T1000 (cell line): Measurements from ENCODE around the gene RPS16.
A peak's percentile ranks its signal among the peaks of the same experiment; 100 is the strongest.

Experiments used
- DNase-seq: peaks from one replicate; lab custom pipeline; 2025; ENCODE audit warnings: mixed read lengths; lab: John Stamatoyannopoulos, UW

RPS16 gene

DNA sequence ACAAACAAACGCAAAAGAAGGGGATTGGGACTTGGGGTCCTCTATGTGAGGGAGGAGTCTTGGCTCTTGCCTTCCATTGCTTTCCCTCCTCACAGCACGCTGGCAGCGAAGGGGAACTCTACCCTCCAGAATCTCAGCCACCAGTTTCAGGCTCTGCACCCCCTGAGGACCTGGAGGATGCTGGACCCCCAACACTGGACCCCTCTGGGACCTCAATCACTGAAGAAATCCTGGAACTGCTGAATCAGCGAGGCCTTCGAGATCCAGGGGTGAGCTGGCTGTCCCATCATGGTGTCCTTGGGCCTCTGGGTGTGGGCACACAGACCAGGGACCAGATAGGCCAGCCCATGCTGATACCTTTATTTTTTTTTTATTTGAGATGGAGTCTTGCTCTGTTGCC is 13.7 kb downstream of the RPS16 start:
- DNase-seq = no peak

DNA sequence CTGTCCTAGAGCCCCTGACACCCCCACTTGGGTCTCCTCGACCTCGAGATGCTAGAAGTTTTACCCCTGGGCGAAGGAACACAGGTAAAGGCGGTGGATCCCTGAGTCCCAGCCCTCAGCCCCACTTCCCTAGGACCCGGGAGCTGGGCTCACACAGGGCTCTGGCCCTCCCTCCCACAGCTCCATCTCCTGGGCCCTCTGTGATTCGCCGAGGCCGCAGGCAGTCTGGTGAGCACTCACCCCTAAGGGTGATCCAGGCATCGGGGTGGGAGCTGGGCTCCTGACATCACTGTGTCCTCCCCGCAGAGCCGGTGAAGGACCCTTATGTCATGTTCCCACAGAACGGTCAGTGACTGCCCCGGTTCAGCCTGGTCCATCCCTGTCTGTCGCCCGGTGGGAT is 15.0 kb downstream of the RPS16 start:
- DNase-seq = no peak

DNA sequence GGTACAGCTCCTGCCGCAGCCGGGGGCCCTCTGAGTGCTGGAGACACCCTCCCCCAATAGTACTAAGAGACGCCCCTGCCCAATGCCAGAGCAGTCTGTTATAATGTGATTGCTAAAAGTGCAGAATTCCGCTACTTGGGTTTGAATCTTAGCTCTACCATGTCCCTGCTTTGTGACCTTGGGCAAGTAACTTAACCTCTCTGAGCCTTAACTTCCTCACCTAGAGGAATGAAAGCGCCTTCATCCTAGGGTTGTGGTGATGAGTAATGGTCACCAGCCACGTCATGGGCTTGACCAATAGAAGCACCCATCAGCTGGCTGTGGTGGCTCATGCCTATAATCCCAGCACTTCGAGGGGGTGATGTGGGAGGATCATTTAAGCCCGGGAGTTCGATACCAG is 16.7 kb downstream of the RPS16 start:
- DNase-seq = no peak

DNA sequence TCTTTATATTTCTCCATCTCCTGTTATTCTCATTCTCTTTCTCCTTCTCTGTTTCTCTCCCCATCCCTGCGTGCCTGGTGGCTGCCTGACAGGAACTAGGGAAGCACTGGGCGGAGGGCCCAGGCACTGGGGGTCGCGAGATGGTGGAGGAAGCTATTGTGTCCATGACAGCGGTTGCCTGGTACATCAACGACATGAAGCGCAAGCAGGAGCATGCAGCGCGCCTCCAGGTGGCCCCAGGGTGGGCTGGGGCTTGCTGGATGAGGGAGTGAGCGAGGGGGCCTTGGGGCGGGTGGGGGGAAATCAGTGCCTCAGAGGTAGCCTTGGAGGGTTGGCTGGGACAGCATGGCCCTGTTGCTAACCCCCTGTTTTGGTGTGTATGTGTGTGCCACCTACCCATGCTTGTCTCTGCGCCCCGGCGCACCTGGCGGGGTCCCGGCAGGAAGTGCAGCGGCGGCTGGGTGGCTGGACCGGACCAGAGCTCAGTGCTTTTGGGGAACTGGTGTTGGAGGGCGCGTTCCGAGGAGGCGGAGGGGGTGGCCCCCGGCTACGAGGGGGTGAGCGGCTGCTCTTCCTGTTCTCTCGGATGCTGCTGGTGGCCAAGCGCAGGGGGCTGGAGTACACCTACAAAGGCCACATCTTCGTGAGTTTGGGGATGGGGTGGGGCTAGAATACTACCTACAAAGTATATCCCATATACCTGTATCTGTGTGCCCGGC is 18.1 kb downstream of the RPS16 start:
- DNase-seq = no peak

DNA sequence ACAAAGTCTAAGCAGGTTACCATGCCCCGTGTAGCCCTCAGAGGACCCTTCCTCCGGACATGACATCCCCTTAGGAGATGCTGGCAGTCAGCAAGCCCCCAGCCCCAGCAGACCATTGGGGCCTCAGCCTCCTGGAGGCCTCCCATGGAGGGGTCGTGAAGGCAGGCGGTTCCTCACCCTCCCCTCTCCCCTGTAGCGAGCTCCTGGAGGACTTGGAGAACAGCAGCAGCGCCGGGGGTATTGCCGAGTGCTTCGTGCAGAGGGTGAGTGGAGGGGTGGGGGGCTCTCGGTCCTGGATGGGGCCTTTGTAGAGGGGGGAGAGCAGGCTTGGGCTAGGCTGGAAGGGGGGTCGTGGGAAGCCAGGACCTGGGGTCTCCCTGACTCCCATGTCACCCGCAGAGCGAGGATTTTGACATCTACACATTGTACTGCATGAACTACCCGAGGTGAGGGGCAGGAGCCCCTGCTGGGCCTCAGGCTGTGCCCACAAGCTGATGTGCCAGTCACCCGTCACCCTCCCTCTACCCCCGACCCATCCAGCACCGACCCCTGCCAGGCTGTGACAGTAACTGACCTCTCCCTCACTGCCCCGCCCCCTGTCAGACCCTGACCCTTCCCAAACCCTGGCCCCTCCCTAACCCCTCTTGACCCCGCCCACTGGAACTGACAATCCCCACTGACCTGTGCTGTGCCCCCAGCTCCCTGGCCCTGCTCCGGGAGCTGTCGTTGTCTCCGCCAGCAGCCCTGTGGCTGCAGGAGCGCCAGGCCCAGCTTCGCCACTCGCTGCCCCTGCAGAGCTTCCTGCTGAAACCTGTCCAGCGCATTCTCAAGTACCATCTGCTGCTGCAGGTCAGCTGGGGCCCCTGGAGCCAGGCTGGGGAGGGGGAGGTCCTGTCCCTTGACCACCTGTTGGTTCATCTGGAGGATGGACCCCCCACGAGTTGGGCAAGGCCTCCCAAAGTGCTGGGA is 19.3 kb downstream of the RPS16 start:
- DNase-seq = no peak

DNA sequence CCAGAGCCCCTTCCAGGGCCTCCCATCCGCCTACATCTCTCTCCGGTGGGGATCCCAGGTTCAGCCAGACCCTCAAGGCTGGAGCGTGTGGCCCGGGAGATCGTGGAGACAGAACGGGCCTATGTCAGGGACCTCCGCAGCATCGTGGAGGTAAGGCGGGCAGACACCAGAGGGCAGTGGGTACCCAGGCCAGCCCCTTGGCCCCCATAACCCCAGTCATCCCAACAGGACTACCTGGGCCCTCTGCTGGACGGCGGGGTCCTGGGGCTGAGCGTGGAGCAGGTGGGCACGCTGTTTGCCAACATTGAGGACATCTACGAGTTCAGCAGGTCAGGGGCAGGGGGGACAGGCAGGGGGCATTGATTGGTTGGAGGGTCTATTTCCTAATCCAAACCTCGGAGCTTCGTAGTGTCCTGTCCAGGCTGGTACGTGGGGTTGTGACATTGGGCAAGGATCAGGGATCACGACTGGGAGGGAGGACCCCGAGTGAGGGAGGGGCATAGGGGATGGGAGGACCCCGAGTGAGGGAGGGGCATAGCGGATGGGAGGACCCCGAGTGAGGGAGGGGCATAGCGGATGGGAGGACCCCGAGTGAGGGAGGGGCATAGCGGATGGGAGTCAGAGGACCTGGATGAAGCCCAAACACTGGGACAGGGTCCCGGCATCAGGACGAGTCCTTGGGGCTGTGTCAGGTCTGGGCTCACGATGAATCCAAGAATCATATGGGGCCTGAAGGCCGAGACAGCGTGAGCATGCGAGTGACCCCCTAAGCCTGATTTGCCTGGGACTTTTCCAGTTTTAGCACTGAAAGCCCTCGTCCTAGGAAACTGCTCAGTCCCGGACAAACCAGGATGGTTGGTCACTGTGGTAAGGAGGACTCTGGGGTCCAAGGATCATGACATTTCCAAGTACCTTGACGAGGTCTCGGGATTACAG is 20.4 kb downstream of the RPS16 start:
- no peak for DNase-seq

DNA sequence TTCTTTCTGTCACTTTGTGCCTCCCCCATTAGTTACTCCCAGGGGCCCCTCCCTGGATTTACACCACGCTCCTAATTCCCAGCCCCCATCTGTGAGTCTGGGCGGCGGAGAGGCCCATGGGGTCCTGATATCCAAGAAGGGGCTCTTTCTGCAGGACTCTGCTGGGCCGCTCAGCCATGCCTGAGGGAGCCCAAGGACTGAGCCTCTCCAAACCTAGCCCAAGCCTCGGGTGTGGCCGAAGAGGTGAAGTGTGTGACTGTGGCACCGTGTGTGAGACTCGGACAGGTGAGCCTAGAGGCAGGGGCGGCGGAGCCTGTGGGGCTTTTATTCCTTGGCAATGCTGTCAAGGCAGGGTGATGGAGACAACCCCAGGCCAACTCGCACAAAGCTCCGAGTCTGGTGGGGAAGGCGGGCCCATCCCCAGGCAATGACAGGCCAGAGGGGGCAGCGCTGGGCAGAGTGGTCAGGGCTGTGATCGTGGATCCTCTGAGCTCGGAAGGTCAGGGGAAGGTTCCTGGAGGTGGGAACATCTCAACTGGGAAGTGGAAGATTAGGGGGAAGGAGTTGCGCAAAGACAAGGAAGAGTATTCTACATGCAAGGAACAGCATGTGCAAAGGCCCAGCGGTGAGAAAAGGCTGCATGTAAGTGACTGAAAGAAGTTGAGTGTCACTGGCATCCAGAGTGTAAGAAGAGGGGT is 21.7 kb downstream of the RPS16 start:
- DNase-seq = no peak

DNA sequence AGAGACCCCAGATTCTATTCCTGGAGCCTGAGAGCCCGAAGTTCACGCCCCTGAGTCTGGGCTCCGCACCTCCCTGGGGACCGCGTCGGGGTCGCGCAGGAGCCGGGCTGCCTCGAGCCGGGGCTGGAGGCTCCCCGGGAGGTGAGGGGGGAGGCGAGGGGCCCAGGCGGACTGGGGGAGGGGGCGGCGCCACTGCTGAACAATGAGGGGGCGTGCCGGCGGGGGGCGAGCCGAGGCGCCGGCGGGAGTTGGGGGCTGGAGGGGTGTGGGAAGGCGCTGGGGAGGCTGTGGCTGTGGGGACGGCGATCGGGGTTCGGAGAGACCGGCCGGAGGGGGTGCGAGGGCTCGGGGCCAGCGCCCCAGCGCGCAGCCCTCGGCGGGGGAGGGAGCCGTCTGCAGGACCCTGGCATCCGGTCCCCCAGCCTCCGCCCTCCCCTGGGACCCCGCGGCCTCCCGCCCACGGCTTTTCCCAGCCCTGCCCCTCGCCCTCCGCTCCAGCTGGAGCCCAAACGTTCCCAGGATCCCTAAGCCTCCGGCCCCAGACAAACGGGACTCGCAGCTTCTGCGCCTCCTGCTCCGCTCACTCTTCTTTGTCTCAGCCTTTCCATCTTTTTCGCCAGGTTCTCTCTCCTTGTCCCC is 22.4 kb downstream of the RPS16 start:
- peak; percentile 46 for DNase-seq

DNA sequence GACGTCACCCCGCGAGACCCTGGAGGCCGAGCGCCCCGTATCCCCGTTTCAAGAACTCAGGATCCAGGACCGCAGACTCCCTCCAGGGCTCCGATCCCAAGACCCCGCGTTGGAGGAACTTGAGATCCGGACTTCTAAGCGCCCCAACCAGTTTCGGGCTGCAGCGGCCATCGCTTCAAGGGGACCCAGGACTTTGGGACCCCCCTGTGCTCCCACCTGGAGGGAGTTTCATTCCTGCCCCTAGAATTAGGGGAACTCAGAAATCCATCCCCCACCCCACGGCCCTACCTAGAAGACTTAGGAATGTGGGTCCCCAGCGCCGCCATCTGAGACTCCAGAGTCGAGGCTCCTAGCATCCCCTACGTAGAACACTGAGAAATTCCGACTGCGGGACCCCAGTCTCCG is 22.9 kb downstream of the RPS16 start:
- no peak for DNase-seq

DNA sequence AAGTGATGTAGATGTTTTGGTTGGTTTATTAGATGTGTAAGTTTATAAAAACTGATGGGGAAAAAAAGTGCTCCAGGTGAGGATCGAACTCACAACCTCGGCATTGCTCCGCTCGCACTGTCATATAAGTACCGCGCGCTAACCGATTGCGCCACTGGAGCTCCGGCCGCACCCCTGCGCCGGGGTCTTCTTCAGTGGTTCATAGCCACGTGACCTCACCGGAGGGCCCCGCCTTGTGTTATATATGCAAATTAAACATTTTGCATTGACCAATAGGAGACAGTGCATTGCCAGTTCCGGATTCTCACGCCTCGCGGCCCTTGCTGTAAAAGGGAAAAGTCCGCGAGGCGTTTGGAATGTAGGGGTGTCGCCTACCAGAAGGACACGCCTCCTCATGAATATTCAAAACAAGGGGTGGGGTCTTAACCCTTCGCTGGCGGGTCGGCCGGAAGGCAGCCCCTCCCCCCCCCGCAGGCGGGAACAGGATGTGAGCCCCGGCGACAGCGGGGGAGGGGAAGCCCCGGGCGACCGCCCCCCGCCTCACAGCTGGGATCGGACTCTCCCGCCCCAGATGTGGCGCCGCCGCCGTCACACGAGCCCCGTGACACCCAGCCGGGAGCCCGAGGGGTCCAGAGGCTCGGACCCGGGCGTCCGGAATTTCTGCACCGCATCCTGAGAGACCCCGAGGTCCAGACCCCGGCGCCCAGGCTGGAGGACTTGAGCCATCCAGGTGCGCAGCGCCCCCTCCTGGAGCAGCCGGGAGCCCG is 23.5 kb downstream of the RPS16 start, which contains the start of gene PLEKHG2:
TSS of gene PLEKHG2 (plus strand) at position 570 of the 767 bp plus-strand sequence. CDS start 1,418 bp downstream, outside the sequence.
- peak; percentile 98 for DNase-seq

DNA sequence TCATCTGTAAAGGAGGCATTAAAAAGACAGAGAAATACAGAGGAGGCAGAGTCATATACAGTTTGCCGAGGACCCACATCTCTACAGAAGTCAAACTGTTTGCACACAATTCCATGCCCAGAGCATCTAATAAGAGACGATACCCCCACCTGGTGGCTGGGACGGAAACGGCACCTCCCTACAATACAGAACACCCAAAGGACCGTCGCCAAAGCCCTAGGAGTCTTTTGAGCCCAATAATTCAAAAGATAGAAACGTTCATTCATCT is 24.0 kb downstream of the RPS16 start:
- DNase-seq = peak; percentile 91

DNA sequence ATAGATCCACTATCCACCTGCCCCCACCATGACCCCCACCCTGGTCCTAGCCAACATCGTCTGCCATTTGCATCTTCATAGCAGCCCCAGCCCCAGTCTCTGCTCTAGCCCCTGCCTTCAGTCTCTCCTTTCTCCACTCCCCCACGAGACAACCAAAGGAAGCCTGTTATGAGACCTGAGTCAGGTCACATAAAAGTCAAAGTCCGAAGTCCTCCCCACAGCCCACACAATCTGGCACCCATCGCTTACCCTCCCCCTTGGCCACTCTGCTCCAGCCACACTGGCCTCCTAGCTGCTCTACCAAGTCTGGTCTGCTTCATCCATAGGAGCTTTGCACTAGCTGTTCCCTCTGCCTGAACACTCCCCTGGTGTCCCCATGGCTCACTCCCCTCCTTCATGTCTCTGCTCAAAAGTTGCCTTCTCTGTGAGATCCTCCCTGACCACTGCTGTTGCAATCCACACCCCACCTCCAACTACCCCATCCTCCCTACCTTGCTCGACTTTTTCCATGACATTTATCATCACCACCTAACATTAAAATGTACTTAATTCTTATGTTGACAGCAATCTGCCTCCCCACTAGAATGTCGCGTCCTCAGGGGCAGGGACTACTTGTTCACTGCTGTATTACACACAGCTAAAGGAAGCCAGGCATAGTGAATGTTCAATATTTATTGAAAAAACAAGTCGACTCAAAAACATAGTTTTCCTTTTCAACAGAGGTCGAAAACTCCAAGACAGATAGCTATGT is 24.5 kb downstream of the RPS16 start:
- no peak for DNase-seq

DNA sequence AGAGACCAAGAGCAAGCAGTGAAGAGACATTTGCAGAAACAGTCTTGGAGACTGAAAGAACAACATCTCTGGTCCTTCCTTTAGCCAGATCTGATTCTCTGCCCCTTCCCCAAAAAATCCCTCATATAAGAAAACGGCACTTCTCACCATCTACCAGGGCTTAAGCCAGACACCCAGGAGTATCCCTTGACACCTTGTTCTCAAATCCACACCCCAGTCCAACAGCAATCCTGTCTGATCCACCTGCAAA is 25.0 kb downstream of the RPS16 start:
- DNase-seq = no peak

DNA sequence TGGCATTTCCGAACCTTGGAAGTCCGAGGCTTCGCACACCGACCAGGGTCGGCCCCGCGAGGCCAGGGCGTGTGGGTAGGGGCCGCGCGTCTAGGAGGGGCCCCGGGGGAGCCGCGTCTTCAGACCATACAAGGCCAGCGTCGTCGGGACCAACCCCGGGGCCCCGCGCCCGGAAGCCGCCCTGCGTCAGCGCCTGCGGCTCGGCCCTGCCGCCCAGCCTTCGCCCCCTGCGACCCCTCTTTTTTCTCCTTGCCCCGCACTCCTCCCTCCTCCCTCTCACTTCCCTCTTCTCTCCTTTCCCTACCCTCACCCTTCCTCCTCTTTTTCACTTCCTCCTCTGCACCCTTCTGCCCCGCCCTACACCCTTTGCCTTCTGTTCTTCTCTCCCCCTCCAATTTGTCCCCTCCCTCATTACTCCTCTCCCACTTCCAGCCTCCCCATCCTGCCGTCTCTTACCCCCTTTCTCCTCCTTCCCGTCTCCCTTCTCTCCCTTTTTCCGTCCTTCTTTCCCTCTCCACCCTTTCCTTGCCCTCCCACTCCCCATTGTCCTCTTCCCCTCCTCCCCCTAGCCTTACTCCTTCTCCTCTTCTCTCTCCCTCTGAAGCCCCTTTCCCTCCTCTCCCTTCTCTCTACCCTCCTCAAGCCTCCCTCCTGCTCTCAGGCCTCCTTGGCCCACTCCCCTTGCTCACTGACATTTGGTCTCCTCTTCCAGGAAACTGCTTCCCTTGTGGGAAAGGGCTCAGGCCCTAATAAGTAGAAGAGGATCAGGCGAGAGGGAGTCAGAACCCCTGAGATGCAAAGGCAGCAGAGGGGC is 25.5 kb downstream of the RPS16 start:
- peak; percentile 31 for DNase-seq

DNA sequence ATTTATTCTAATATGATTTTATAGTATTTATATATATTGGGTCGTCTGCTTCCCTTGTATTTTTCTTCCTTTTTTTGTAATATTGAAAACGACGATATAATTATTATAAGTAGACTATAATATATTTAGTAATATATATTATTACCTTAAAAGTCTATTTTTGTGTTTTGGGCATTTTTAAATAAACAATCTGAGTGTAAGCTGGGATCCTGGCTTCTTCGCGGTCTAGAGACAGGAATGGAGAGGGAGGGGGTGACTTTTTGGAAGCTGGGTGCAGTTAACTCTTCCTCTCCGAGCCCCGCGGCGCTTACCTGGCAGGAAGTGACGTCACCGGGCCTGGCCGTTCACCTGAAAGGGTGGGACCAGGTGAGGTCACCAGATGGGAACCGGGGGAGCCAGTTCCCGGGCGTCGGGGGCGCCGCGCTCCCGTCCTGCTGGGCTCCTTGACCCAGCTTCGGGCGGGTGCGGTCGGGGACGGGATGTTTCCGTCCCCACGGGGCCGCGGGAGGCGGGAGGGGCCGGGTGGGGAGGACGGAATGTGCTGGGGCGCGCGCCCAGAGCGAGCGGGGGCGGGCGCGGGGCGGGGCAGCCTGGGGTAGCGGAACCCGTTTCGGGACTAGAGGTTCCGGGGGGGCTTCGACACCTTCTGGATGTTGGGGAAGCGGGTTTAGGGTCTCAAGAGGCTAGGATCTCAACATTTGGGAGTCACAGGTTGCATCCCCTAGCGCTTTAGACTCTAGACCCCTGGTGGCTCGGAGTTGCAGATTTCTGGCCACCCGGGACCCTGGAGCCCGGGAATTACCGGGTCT is 26.3 kb downstream of the RPS16 start:
- DNase-seq = peak; percentile 33

DNA sequence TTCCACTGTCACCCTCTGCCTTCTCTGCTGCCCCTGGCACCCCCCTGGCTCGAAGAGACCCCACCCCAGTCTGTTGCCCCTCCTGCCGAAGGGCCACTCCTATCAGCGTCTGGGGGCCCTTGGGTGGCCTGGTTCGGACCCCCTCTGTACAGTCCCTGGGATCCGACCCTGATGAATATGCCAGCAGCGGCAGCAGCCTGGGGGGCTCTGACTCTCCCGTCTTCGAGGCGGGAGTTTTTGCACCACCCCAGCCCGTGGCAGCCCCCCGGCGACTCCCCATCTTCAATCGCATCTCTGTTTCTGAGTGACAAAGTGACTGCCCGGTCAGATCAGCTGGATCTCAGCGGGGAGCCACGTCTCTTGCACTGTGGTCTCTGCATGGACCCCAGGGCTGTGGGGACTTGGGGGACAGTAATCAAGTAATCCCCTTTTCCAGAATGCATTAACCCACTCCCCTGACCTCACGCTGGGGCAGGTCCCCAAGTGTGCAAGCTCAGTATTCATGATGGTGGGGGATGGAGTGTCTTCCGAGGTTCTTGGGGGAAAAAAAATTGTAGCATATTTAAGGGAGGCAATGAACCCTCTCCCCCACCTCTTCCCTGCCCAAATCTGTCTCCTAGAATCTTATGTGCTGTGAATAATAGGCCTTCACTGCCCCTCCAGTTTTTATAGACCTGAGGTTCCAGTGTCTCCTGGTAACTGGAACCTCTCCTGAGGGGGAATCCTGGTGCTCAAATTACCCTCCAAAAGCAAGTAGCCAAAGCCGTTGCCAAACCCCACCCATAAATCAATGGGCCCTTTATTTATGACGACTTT is 27.1 kb downstream of the RPS16 start:
- DNase-seq = no peak

DNA sequence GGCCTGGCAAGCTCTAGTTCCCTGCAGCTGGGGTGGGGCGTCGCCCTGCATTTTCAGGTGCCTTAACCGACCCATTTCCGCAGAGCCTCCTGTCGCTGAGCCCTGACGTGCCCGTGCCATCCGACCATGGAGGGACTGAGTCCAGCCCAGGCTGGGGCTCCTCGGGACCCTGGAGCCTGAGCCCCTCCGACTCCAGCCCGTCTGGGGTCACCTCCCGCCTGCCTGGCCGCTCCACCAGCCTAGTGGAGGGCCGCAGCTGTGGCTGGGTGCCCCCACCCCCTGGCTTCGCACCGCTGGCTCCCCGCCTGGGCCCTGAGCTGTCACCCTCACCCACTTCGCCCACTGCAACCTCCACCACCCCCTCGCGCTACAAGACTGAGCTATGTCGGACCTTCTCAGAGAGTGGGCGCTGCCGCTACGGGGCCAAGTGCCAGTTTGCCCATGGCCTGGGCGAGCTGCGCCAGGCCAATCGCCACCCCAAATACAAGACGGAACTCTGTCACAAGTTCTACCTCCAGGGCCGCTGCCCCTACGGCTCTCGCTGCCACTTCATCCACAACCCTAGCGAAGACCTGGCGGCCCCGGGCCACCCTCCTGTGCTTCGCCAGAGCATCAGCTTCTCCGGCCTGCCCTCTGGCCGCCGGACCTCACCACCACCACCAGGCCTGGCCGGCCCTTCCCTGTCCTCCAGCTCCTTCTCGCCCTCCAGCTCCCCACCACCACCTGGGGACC is 27.9 kb downstream of the RPS16 start:
- peak; percentile 46 for DNase-seq
